Breast epithelium (tissue), 3 donors: ENCODE results near the gene ZNF564.
"Not testable (repeated sequence)": the region's sequence is repeated elsewhere in the genome, so short reads cannot be mapped to it uniquely, and the experiment has no call there.

Experiments used
- POLR2A ChIP-seq: fragments of 450-650 bp; IDR thresholded peaks from one replicate; pipeline ENCODE4 v1.6.1; 2016; ENCODE audit warnings: antibody characterized with exemption, mild to moderate bottlenecking, moderate library complexity
- POLR2AphosphoS5 ChIP-seq, 3 donors: sonication (generic); formaldehyde crosslinking; IDR thresholded peaks; one replicate each; pipeline ENCODE4 v1.6.1; 2017; ENCODE audit warnings: antibody characterized with exemption in 3 of 3
- TF ChIP-seq, protein P1 (sequence below), 3 donors: fragments of 450-650 bp; IDR thresholded peaks; one replicate each; pipeline ENCODE4 v1.5.1; 2016 to 2017; ENCODE audit warnings: antibody characterized with exemption in 3 of 3, mild to moderate bottlenecking in 3 of 3, moderate library complexity in 3 of 3

DNA sequence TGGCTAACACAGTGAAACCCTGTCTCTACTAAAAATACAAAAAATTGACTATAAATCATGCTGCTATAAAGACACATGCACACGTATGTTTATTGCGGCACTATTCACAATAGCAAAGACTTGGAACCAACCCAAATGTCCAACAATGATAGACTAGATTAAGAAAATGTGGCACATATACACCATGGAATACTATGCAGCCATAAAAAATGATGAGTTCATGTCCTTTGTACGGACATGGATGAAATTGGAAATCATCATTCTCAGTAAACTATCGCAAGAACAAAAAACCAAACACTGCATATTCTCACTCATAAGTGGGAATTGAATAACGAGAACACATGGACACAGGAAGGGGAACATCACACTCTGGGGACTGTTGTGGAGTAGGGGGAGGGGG, 15.1 kb upstream of the ZNF564 start:
- TF ChIP-seq POLR2A; POLR2AphosphoS5 (IDR thresholded peaks at IDR 0.05): not testable (repeated sequence)
- TF ChIP-seq, protein P1, sequence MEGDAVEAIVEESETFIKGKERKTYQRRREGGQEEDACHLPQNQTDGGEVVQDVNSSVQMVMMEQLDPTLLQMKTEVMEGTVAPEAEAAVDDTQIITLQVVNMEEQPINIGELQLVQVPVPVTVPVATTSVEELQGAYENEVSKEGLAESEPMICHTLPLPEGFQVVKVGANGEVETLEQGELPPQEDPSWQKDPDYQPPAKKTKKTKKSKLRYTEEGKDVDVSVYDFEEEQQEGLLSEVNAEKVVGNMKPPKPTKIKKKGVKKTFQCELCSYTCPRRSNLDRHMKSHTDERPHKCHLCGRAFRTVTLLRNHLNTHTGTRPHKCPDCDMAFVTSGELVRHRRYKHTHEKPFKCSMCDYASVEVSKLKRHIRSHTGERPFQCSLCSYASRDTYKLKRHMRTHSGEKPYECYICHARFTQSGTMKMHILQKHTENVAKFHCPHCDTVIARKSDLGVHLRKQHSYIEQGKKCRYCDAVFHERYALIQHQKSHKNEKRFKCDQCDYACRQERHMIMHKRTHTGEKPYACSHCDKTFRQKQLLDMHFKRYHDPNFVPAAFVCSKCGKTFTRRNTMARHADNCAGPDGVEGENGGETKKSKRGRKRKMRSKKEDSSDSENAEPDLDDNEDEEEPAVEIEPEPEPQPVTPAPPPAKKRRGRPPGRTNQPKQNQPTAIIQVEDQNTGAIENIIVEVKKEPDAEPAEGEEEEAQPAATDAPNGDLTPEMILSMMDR (IDR thresholded peaks at IDR 0.05), result not testable (repeated sequence)
